Measurements from ENCODE around the gene STXBP2.

DNA sequence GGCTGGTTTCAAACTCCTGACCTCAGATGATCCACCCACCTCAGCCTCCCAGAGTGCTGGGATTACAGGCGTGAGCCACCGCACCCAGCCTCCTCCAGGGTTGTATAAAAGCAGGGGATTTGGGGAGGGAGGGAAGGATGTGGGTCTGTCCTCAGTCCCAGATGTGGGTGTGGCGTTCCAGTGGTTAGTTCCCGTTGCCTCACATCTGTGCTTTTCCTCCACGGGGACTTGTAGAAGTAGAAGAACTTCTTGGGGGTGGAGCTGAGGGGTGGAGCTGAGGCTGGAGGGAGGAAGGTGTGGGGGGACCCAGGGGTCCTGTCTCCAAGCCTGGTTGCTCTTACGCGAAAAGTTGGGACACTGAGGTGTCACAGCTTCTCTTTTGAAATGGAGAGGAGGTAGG lies 39.5 kb downstream of the STXBP2 start:
- no peak for TF ChIP-seq EZH2 (IDR thresholded peaks at IDR 0.05)
- no peak for TF ChIP-seq POLR2AphosphoS5 (IDR thresholded peaks at IDR 0.05; ENCODE audit: borderline replicate concordance, low read depth, low read length)
